IPS-20b (cell line): ENCODE data around the gene DOCK3.
"Not testable (repeated sequence)": the region's sequence is repeated elsewhere in the genome, so short reads cannot be mapped to it uniquely, and the experiment has no call there.

Experiments used
- H3K27ac ChIP-seq: one replicate; pipeline ENCODE4 v1.5.1; 2013; ENCODE audit warnings: low read length
- H3K27me3 ChIP-seq: 2 replicates; pipeline ENCODE4 v1.6.1; 2013; ENCODE audit warnings: mild to moderate bottlenecking, low read length, inconsistent platforms; ENCODE audit not compliant: insufficient read depth
- H3K36me3 ChIP-seq: 2 replicates; pipeline ENCODE4 v1.6.1; 2013; ENCODE audit warnings: low read depth, mild to moderate bottlenecking, inconsistent platforms, low read length, moderate library complexity; ENCODE audit not compliant: insufficient read depth
- H3K4me1 ChIP-seq: 2 replicates; pipeline ENCODE4 v1.6.1; 2013; ENCODE audit warnings: mild to moderate bottlenecking, control low read depth, inconsistent platforms, low read length, moderate library complexity; ENCODE audit not compliant: insufficient read depth
- H3K4me3 ChIP-seq: 2 replicates; pipeline ENCODE4 v1.5.1; 2013; ENCODE audit warnings: mild to moderate bottlenecking, low read length, inconsistent platforms
- H3K9ac ChIP-seq: 2 replicates; pipeline ENCODE4 v1.6.1; 2013; ENCODE audit warnings: low read depth, mild to moderate bottlenecking, inconsistent platforms, low read length, moderate library complexity
- H3K9me3 ChIP-seq: 2 replicates; pipeline ENCODE4 v1.6.1; 2013; ENCODE audit warnings: mild to moderate bottlenecking, low read depth, low read length, inconsistent platforms; ENCODE audit not compliant: insufficient read depth

The DOCK3 gene

DNA sequence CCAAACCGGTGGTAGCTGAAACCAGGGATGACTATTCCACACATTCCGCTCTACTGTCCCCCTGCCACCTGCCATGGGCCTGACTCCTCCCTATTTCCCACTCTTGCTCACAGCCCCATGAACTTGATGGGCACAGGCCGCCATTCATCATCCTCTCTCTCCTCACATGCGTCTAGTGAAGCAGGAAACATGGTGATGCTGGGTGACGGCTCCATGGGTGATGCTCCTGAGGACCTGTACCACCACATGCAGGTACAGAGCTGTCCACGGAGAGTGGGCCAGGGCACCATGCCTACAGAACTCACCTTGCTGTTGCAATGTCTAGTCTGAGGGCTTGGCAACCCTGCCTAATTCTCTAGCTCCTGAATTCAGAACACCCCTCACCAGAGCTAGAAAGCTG lies 687.0 kb downstream of the DOCK3 start:
- Histone ChIP-seq H3K4me3 (no peak overlapping the region), H3K27ac (no peak overlapping the region), H3K9me3 (no peaks in the 10 kb centered on the region), H3K27me3 (no peaks in the 10 kb centered on the region), H3K9ac (no peak overlapping the region), H3K36me3 (no peaks in the 10 kb centered on the region), H3K4me1 (no peaks in the 10 kb centered on the region)

GRCh38 chr3:51362476-51362875 lies 687.7 kb downstream of the DOCK3 start:
- Histone ChIP-seq H3K36me3 (no peaks in the 10 kb centered on the region), H3K4me1 (no peaks in the 10 kb centered on the region), H3K27me3 (no peaks in the 10 kb centered on the region), H3K9ac (no peak overlapping the region), H3K4me3 (no peak overlapping the region), H3K9me3 (no peaks in the 10 kb centered on the region), H3K27ac (no peak overlapping the region)

DNA sequence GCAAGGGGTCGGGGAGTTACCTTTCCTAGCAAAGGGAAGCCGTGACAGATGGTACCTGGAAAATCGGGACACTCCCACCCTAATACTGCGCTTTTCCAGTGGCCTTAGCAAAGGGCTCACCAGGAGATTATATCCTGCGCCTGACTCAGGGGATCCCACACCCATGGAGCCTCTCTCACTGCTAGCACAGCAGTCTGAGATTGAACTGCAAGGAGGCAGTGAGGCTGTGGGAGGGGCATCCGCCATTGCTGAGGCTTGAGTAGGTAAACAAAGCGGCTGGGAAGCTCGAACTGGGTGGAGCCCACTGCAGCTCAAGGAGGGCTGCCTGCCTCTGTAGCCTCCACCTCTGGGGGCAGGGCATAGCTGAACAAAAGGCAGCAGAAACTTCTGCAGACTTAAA lies 693.5 kb downstream of the DOCK3 start:
- not testable (repeated sequence) for H3K9ac ChIP-seq, H3K36me3 ChIP-seq, H3K27me3 ChIP-seq, H3K4me3 ChIP-seq, H3K9me3 ChIP-seq, H3K4me1 ChIP-seq, H3K27ac ChIP-seq

- Histone ChIP-seq H3K27me3 (no peaks in the 10 kb centered on the region), H3K4me3 (no peak overlapping the region)
These were observed 697.3 kb downstream of the DOCK3 start for GRCh38 chr3:51371943-51372557.

DNA sequence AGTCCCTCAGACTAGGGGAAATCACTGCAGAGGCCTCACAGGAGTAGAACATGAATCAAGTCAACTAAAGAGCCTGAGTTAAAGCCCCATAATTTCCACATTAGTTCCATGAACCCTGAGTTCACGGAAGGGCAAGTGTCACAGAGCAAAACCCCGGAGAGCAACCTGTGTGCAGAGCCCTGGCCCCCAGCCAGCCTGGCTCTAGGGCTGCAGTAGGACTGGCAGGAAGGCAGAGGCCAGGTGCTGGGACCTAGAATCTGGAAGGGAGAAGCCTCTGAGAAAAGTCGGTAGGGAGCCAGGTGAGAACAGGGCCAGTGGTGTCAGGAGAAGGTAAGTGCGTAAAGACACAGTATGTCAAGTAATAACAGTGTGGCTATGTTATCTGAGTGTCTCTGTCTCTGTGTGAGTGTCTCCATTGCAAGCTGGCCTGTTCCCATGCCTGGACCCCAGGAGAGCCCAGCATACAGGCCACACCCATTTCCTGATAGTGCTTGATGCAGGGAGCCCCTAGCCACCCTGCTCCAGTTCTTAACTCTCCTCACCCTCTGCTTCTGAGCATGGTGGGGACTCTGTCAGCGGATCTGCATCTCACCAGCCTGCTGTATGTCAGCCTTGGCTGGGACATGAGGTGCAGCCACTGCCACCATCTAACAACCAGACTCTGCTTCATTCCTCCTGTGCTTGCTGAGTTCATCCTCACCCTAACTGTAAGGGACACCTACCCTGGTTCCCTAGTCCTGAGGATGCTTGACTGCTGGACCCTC lies 699.1 kb downstream of the DOCK3 start:
- no peaks in the 10 kb centered on the region for H3K4me1 ChIP-seq
- no peaks in the 10 kb centered on the region for H3K9me3 ChIP-seq
- H3K36me3 ChIP-seq: peaks cover 6% of the 10 kb centered on the region; the same call in 1 of the 2 replicates
- H3K4me3 ChIP-seq: no peak overlapping the region
- no peak overlapping the region for H3K9ac ChIP-seq
- H3K27ac ChIP-seq: no peak overlapping the region
- H3K27me3 ChIP-seq: no peaks in the 10 kb centered on the region

More at GRCh38 chr3:51371943-51372557, 697.3 kb downstream of the DOCK3 start:
- Histone ChIP-seq H3K9ac (no peak overlapping the region), H3K27ac (no peak overlapping the region), H3K36me3 (peaks cover 6% of the 10 kb centered on the region; the same call in 1 of the 2 replicates), H3K9me3 (peaks cover 3% of the 10 kb centered on the region; the same call in 1 of the 2 replicates), H3K4me1 (no peaks in the 10 kb centered on the region)

GRCh38 chr3:51374456-51374855 lies 699.7 kb downstream of the DOCK3 start:
- no peak overlapping the region for H3K9ac ChIP-seq
- H3K36me3 ChIP-seq: peaks cover 6% of the 10 kb centered on the region; the same call in 1 of the 2 replicates
- H3K9me3 ChIP-seq: no peaks in the 10 kb centered on the region
- H3K27me3 ChIP-seq: no peaks in the 10 kb centered on the region
- H3K4me1 ChIP-seq: no peaks in the 10 kb centered on the region
- no peak overlapping the region for H3K27ac ChIP-seq
- no peak overlapping the region for H3K4me3 ChIP-seq

- Histone ChIP-seq H3K27ac (no peak overlapping the region), H3K36me3 (peaks cover 6% of the 10 kb centered on the region; the same call in 1 of the 2 replicates), H3K27me3 (no peaks in the 10 kb centered on the region), H3K4me3 (no peak overlapping the region), H3K9me3 (no peaks in the 10 kb centered on the region), H3K4me1 (no peaks in the 10 kb centered on the region), H3K9ac (no peak overlapping the region)
These were observed 700.4 kb downstream of the DOCK3 start for GRCh38 chr3:51375136-51375535.

DNA sequence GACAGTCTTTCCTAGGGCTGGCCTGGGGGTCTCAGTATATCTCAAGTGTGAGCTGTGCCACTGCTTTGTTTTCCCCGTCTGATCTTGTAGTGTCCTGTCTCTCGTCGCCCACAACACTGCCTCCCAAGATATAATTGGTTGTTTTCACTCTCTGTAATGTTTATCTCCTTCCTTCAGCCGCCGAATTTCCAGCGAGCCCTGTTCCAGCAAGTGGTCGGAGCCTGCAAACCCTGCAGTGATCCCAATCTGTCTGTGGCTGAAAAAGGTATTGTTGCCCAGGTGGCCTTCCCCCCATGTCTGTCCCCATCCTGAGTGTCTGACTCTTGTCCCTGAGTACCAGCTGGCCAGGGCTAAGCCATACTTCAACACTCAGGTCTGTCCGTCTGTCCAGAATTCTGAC lies 700.8 kb downstream of the DOCK3 start:
- no peak overlapping the region for H3K27ac ChIP-seq
- H3K9ac ChIP-seq: no peak overlapping the region
- no peaks in the 10 kb centered on the region for H3K27me3 ChIP-seq
- peaks cover 6% of the 10 kb centered on the region; the same call in 1 of the 2 replicates for H3K36me3 ChIP-seq
- no peaks in the 10 kb centered on the region for H3K9me3 ChIP-seq
- no peak overlapping the region for H3K4me3 ChIP-seq
- H3K4me1 ChIP-seq: no peaks in the 10 kb centered on the region

GRCh38 chr3:51378065-51378464 lies 703.3 kb downstream of the DOCK3 start:
- H3K27ac ChIP-seq: no peak overlapping the region
- peaks cover 3% of the 10 kb centered on the region; the same call in 1 of the 2 replicates for H3K4me1 ChIP-seq
- no peaks in the 10 kb centered on the region for H3K27me3 ChIP-seq
- peaks cover 6% of the 10 kb centered on the region; the same call in 1 of the 2 replicates for H3K36me3 ChIP-seq
- no peak overlapping the region for H3K4me3 ChIP-seq
- H3K9me3 ChIP-seq: no peaks in the 10 kb centered on the region
- no peak overlapping the region for H3K9ac ChIP-seq

DNA sequence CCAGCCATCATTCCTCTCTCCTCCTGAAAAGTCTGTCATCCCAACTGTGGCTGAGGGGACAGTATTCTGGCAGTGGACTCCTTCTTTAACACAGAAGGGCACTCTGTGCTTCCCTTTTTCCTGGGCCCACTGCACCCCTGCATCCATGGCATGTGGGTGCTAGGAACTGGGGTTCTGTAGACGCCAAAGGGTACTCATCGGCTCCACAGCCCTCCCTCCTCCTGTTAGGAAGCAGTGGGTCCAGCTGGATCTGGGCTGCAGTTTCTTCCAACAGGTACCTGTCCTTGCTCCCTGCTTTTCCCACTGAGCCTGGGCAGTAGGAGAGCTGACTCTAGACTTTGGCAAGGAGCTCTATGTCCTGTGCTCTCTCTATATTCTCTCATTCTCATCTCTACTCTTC lies 704.0 kb downstream of the DOCK3 start:
- Histone ChIP-seq H3K27me3 (no peaks in the 10 kb centered on the region), H3K4me3 (no peak overlapping the region), H3K9me3 (no peaks in the 10 kb centered on the region), H3K4me1 (peaks cover 9% of the 10 kb centered on the region; the same call in 1 of the 2 replicates), H3K27ac (no peak overlapping the region), H3K9ac (no peak overlapping the region), H3K36me3 (peaks cover 6% of the 10 kb centered on the region; the same call in 1 of the 2 replicates)

- H3K9me3 ChIP-seq: no peaks in the 10 kb centered on the region
- peaks cover 10% of the 10 kb centered on the region; the same call in 1 of the 2 replicates for H3K4me1 ChIP-seq
- no peaks in the 10 kb centered on the region for H3K27me3 ChIP-seq
- H3K9ac ChIP-seq: no peak overlapping the region
- no peak overlapping the region for H3K4me3 ChIP-seq
- no peak overlapping the region for H3K27ac ChIP-seq
- H3K36me3 ChIP-seq: peaks cover 6% of the 10 kb centered on the region; the same call in 1 of the 2 replicates
These were observed 704.6 kb downstream of the DOCK3 start for GRCh38 chr3:51379301-51379700.
